ENCODE data around the gene CDC20.
A peak's percentile ranks its signal among the peaks of the same experiment; 100 is the strongest.
"Not testable (repeated sequence)": the region's sequence is repeated elsewhere in the genome, so short reads cannot be mapped to it uniquely, and the experiment has no call there.

Gene CDC20

DNA sequence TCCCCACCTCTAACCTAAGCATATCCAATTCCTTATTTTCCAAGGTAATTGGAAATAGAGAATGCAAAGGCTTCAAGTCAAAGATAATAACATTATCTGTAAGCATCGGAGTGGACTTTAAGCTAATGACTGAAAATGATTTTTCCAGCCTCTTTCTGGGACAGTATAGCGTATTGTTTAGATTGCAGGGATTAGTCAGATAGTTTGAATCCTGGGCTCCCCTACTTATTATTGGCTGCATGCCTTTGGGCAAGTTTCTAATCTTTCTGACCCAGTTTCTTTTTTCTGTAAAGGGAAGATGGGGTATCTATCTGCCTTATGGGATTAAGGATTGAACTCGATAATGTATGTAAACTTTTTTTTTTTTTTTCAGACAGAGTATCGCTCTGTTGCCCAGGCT, 1.5 kb upstream of the CDC20 start:
- DNase-seq (ENCODE audit: low read depth in 2 of 3, low spot score in 2 of 3) = no peak

DNA sequence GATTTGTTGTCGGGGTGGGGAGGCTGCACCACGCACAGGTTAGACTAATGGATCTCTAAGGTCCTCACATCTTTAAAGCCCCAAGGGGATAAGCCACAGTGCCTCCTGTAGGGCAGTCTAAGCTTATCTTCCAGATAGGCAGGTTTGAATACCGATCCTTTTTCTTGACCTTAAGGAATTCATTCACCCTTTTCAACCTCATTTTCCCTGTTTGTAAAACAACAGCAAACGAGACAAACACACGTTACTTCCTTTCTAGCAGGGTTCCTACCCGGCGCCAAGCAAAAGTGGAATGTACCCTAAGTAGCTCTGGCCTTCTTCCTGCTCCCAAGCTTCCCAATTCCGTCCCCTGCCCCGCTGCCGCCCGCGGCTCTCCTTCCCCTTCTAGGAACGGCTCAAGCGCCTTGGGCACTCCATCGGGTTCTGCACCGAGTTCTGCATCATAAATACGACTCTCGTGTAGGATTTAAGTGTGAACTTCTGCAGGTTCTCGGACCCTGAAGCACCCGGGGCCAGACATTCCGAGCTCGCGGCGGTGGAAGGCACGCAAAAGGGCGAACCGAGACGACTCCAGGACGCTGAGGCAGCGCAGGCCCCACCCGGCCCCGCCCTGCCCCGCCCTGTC, 548 bp upstream of the CDC20 start:
- no peak for DNase-seq (ENCODE audit: low read depth in 2 of 3, low spot score in 2 of 3)

DNA sequence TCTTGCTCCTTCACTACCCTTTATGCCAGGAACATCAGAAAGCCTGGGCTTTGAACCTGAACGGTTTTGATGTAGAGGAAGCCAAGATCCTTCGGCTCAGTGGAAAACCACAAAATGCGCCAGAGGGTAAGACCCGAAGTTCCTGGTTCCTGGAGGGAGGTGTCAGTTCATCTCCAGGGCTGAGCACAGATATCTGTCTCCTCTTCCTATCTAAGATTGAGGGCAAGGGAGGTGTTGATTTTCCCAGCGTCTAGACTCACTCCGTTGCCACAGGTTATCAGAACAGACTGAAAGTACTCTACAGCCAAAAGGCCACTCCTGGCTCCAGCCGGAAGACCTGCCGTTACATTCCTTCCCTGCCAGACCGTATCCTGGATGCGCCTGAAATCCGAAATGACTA, 915 bp downstream of the CDC20 start:
- DNase-seq (ENCODE audit: low read depth in 2 of 3, low spot score in 2 of 3) = no peak

DNA sequence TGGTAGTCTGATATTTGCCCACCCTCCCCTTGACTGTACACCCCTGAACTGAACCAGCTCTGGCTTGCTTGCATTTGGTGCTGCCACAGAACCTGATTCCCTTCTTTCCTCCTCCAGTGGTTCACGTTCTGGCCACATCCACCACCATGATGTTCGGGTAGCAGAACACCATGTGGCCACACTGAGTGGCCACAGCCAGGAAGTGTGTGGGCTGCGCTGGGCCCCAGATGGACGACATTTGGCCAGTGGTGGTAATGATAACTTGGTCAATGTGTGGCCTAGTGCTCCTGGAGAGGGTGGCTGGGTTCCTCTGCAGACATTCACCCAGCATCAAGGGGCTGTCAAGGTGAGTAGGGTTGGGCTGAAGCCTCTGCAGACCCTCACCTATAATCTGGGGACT, 1.8 kb downstream of the CDC20 start:
- DNase-seq (ENCODE audit: low read depth in 2 of 3, low spot score in 2 of 3) = no peak

DNA sequence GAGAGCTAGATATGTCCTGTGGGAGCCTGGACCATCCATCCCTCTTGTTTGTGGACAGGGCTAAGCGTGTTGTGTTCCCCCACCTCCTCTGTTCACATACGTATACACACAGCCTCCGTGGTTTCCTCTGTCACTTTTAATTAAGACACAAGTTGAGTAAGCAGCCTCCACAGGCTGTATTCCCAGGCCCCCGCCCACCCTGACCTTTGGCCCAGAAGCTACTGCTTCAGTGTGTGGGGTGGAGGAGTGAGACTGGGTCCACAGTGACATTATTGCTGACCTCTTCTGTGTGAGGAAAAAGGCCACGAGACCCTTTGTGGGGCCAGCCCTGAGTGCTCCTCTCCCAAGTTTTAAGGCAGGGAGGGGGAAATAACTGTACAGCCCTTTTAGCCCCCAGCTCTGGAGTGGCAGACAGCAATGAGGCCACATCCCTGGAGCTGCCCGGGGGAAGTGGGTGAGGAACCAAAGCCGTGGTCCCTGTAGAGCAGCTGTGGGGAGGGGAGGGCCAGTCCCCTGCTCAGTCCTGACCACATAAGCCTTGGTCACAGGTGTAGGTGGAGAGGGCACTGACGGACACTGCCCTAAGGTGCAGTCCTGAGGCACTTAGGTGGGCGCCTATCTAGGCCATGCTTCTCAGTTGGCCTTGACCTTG, 4.6 kb downstream of the CDC20 start:
- DNase-seq (ENCODE audit: low read depth in 2 of 3, low spot score in 2 of 3) = no peak

DNA sequence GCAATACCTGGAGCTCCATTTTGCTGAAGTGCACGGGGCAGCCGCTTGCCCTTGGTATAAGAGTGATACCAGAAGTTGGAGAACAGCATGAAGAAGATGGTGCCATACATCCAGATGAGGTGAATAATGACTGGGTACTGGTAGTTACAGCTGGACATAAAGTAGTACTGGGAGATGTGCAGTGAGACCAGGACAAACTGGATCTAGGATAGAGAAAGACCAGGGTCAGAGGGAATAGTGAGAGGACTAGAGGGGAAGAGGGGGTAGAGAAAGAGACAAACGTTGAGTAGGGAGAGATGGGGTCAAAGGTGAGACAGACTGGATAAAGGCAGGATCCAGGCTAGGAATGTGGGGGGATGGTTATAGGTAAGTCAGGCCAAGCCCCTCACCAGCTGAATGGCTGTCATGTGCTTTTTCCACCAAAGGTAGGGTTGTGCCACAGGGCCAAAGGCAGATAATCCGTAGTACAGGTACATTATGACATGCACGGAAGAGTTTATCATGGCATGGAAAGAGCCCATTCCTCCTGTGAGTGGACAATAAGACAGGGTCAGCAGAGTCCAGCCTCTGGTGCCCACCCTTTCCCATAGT, 5.2 kb downstream of the CDC20 start:
- DNase-seq (ENCODE audit: low read depth in 2 of 3, low spot score in 2 of 3) = no peak

DNA sequence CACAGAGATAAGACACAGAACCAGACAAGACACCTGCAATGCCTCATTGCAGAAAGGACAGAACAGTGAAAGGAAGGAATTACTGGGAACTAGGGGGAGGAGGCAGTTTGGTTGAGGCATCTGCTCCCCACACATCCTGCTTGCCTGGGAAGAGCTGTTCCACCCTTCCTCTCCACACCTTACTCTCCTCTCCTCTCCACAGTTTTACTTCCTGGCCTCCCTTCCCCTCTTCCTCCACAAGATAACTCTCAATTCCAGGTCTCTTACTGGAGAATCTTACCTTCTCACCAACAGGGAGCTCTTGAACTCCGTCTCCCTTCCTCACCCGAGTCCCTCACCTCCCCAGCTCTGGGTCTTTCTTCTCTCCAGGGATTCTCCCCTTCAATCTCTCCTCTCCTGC, 6.9 kb downstream of the CDC20 start:
- DNase-seq (ENCODE audit: low read depth in 2 of 3, low spot score in 2 of 3) = no peak

DNA sequence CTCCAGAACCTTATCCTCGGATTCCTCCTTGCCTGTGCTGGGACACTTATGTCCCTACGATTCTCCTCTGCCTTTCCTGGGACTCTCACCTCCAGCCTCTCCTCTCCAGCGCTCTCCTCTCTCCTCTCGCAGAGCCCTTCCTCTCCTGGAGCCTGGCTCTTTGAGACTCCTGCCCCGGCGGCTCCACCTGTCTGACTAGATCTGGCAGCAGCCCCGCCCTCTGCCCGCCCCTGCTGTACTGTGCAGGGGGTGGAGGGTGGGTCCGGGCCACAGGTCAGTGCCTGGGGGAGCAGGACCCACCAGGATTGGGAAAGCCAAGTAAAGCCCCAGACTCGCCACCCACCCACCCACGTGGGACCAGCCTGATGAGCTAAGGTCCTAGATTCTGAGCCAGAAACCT, 7.4 kb downstream of the CDC20 start:
- no peak for DNase-seq (ENCODE audit: low read depth in 2 of 3, low spot score in 2 of 3)

DNA sequence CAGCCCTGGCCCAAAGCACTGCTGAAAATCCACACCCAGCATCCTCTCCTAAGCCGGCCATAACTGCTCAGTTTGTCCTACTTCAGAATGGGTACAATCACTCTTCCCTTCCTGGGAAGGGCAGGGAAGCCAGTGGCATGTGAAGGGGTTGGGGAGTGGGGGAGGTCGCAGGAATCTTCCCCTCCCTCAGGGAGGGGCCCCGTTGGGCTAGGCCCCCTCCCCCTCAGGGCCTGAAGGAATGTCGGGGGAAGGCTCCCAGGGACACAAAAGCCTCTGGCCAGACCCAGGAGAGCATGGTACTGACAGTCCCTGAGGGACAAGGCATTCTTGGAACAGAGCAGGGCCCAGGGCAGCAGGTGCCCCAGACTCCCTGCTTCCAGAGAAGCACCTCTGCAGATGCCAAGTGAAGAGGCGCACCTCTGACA, 7.8 kb downstream of the CDC20 start:
- no peak for DNase-seq (ENCODE audit: low read depth in 2 of 3, low spot score in 2 of 3)

DNA sequence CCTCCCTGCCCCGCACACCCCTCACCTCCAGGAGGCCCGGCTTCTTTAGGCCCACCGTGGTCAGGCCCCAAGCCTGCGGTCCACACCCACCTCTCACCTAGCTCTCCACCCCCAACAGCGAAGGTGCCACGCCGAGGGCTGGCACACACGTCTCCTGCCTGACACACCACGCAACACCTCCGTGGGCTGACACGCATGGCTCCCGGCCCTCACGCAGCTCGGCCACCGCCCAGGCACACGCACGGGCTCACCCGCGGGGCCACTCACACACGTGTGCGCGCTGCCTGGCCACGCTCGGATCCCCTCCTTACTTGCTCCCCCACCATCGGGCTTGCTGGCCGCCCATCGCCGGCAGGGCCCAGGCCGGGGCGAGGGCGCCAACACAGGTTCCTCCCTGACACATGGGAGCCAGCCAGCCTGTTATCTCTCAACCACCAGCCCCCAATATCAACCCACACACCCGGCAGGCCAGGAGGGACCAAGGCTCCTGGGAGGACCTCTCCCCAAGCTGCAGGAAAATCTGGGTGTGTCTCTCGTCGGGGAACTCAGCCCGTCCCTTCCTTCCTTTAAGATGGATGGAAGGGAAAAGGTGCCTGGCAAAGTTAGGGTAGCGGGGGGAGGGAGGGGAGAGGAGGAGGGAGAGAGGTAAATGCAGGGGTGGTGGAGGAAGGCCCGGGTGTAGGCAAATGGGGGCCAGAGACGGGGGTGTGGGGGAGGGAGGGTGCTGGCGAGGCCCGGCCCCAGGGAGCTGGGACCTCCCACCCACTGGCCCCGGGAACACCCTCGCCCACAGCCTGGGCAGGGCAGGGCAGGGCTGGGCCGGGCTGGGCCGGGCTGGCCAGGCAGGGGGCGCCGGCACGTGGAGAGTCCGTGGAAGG, 8.5 kb downstream of the CDC20 start:
- no peak for DNase-seq (ENCODE audit: low read depth in 2 of 3, low spot score in 2 of 3)

DNA sequence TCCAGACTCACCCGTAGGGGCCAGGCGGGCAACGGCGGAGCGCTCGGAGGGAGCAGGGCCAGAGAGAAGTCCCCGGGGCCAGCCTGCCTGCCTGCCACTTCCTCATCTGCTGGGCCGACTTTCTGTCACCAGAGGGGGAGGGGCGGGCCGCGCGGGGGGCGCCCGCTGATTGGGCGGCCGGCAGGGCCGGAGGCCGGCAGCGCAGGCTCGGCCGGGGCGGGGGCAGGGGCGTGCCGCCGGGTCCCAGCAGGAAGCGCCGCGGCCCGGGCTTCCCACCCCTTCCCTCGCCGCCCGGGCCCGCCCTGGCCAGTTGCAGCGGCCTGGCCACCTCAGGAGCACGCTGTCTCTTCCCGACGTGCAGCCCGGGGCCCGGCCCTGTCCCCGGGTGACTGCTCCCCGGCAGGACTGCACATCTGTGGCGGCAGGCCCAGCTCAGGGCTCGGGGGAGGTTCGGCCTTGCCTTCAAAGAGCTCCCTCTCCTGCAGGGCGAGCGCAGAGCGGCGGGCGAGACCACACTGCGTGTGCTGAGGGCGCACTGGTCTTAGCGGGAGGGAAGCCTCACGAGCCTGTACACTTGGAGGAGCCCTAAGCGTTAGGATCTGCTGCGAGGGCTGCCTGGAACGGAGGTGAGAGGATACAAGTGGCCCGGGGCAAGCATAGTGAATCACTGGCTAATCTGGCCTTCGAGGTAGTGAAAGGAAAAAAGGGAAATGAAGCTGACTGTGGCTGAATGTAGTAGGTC, 9.3 kb downstream of the CDC20 start, which contains the start of gene ELOVL1:
TSS of gene ELOVL1 (minus strand) at position 108 of the 742 bp plus-strand sequence. CDS start 2,402 bp downstream, outside the sequence.
- DNase-seq (ENCODE audit: low read depth in 2 of 3, low spot score in 2 of 3) = peak; percentile 84 to 90 (median 87)

DNA sequence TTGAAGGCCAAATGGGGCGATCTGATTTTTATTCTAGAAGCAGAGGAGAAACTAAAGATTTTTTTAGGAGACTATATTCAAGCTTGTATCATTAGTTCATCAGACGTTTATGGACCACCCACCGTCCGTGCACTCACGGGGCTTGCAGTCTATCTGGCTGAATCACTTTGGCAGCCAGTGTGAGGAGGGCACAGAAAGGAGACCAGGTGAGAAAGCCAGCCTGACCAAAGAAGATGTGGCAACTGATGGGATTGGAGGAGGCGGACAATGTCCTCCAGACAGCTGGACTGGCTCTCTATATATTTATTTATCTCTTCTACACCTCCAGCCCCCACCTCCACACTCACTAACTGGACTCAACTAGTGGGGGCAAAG, 9.9 kb downstream of the CDC20 start:
- DNase-seq (ENCODE audit: low read depth in 2 of 3, low spot score in 2 of 3) = no peak

DNA sequence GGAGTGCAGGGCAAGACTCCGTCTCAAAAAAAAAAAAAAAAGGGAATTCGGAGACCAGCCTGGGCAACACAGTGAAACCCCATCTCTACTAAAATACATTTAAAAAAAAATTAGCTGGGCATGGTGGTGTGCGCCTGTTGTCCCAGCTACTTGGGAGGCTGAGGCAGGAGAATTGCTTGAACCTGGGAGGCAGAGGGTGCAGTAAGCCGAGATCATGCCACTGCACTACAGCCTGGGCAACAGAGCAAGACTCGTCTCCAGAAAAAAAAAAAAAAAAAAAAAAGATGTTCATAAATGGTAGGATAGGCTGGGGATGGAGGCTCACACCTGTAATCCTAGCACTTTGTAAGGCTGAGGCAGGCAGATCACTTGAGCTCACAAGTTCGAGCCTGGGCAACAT, 11.0 kb downstream of the CDC20 start:
- not testable (repeated sequence) for DNase-seq (ENCODE audit: low read depth in 2 of 3, low spot score in 2 of 3)

DNA sequence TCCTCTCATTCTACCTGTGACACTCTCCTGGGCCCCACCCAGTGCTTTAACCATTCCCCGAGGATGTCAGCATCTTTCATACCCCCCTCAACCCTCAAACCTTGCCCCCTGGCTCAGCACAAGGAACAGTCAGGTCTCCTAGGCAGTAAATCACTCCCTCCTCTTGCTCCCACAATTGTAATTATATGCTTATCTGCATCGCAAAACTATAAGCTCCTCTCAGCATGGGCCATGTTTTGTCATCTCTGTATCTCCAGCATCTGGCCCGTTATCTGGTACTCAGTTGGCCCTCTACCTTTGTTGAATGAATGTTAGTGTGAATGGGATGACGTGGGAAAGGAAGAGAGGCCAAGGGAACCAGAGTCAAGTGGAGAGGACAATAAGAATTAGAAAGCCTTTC, 11.8 kb downstream of the CDC20 start:
- DNase-seq (ENCODE audit: low read depth in 2 of 3, low spot score in 2 of 3) = no peak

DNA sequence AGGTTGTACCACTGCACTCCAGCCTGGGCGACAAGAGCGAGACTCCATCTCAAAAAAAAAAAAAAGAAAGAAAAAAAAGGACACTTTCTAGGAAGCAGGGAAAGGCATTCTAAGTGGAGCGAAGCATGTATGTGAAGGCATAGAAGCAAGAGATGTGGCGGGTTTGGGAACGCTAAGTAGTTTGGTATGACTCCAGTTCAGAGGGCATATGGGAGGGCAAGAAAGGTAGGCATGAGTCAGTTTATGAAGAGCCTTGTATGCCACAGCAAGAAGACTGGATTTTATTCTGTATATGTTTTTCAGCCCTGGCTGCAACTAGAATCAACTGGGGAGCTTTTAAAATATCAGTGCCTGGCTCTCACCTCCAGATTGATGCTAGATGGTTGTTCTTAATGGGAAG, 13.4 kb downstream of the CDC20 start:
- DNase-seq (ENCODE audit: low read depth in 2 of 3, low spot score in 2 of 3) = no peak

DNA sequence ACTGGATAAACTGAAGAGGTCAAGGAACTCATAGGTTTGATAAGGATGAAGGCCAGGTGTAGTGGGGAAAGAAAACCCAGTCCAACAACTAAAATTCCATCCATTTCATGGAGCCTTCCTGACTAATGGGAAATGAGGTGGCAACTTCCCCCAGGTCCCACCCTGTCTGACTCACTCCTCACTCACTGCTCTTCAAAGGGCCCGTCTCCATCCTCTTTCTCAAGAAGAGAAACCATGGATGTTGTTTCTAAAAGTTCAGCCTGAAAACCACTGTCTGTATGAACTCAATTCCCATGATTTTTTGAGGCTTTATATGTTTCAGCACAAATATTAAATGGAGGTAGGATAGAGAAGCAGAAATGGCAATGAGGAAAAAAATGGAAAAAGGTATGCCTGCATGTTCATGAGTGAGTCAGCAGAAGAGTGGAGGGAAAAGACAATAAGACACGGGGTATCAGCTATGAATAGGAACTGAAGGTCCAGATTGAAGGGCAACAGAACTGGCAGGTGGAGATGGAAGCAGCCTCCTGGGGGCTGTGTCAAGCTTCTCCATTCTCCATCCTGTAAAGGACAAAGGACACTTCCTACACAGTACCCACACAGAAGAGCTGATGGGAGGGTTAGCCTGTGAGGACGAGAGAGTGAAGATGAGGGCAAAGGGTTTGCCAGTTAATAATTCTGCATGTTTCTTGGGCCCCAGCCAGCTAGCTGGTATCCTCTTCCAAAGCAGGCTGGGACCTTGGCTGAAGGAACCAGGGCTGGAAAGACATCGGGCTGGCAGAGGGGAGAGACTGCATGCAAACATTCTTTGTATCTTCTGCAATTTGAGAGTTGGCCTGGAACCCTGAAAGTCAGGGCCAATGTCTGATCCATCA, 14.5 kb downstream of the CDC20 start:
- no peak for DNase-seq (ENCODE audit: low read depth in 2 of 3, low spot score in 2 of 3)

DNA sequence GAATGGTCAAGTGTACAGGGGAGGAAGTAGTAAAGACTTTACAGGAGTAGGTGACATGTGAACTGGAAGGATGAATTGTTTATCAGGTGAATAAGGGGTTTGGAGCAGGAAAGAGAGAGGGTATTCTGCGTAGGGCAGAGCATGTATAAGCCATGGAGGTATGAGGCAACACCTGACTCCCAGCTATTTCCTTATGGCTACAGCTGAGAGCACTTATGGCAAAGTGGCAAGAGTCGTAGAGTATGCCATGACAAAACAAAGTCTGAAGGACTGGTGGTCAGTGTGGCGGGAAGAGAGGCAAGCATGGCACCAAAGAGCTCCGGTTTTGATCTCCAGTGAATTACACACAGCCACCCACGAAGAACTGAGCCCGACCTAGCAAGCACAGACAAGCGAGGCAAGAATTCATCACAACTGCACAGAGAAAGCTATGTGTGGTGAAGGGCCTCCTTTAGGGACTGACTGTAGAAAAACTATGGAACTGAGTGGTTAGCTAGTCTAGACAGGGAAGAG, 18.0 kb downstream of the CDC20 start:
- DNase-seq (ENCODE audit: low read depth in 2 of 3, low spot score in 2 of 3) = no peak

DNA sequence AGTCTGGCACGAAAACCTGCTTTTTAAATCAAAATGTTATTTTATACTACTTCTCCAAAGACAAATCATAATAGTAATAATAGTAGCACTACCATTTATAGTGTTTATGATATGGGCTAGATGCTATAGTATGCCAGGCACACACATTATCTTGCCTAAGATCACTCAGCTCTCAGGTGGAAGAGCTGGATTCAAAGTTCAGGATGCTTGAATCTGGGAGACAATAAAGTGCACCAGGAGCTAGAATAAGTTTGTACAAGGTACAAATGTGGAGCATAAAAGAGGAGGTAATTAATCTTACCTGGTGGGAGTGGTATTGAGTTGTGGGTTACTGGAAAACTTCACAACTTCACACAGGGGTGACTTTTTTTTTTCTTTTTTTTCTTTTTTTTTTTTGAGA, 19.1 kb downstream of the CDC20 start:
- DNase-seq (ENCODE audit: low read depth in 2 of 3, low spot score in 2 of 3) = no peak

DNA sequence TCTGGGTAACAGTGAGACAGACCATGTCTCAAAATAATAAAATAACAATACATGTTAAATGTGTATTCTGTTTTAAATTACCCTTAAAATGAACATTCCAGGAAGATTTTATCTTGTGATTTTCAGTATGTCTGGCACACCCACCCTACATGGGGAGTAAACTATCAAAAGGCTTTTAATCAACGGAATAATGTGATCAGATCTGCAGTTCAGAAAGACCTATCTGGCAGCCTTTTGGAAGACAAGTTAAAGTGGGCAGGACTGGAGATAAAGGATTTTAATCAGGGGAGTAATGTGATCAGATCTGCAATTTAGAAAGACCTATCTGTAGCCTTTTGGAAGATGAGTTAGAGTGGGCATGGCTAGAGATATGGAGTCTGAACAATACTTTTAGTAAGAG, 20.7 kb downstream of the CDC20 start:
- DNase-seq (ENCODE audit: low read depth in 2 of 3, low spot score in 2 of 3) = no peak

DNA sequence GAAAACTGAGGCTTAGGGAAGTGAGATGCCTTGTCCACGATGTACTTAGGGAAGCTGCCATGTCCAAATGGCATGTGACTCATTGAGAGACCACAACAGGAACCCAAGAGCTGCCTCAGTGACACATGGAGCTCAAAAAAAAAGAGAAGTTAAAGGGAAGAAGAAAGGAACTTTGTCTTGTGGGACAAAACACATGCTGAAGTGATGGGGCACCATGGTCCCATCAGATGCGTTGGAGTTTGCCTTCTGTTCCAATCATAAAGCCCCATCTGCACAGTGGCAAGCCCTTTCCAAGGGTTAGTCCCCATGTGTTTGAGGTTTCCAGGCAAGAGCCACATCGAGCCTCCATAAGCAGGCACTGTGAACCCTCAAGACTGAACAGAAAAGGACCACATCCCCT, 22.8 kb downstream of the CDC20 start:
- DNase-seq (ENCODE audit: low read depth in 2 of 3, low spot score in 2 of 3) = no peak
